Colonic mucosa (tissue), 4 donors: ENCODE measurements around the gene DCAF8L2. TPM values are rescaled to one million over a fixed set of nuclear protein-coding genes. Genes with fewer than 3 reads are reported as not detected.
"Not testable (repeated sequence)": the region's sequence is repeated elsewhere in the genome, so short reads cannot be mapped to it uniquely, and the experiment has no call there.

ENCODE experiments used
- DNase-seq: peaks from one replicate; pipeline ENCODE4 v3.0.0-alpha.2; 2020
- H3K27ac ChIP-seq: fragments of 200-600 bp; one replicate; pipeline ENCODE4 v1.8.0; 2021
- H3K27me3 ChIP-seq: fragments of 200-600 bp; one replicate; pipeline ENCODE4 v1.8.0; 2021
- H3K36me3 ChIP-seq: fragments of 200-600 bp; one replicate; pipeline ENCODE4 v1.8.0; 2021
- H3K4me1 ChIP-seq: fragments of 200-600 bp; one replicate; pipeline ENCODE4 v1.8.0; 2021; ENCODE audit warnings: mild to moderate bottlenecking
- H3K4me3 ChIP-seq: fragments of 200-600 bp; one replicate; pipeline ENCODE4 v1.8.0; 2021
- H3K9ac ChIP-seq, 2 donors: one replicate each; pipeline ENCODE4 v1.7.0; 2013; ENCODE audit warnings: control low read depth in 2 of 2, low read depth in 2 of 2, low read length in 2 of 2
- H3K9me3 ChIP-seq: fragments of 200-600 bp; one replicate; pipeline ENCODE4 v1.8.0; 2021
- CTCF ChIP-seq: fragments of 200-600 bp; IDR thresholded peaks from one replicate; pipeline ENCODE4 v1.8.0; 2022; ENCODE audit warnings: antibody characterized with exemption, mild to moderate bottlenecking
- intact Hi-C: fragments of 100-400 bp; cut with DNase I; formaldehyde crosslinking; loops from one replicate; pipeline ENCODE4 v1.14.1; 2022
- total RNA-seq, 2 donors: library from RNA; stranded (reverse); fragmentation: NEBNext Ultra II Directional in 1 of 2; extraction: Animal tissue kit (Norgen Biotek cat#: 25700) in 1 of 2; gene quantifications; one replicate each; pipeline ENCODE4 v1.2.1, GENCODE V29; 2021
- donor health status: healthy.
- donor health status: DM: no; HTN: no; CAD: no.
- donor health status: DM: no; HTN: no; CAD: no.

DCAF8L2 gene
- total RNA-seq, 2 donors from 2014 or later, result not detected

- no peak for DNase-seq
- TF ChIP-seq CTCF, result no peak
- no peak overlapping the region for H3K9ac ChIP-seq
- H3K4me1 ChIP-seq, result no peaks in the 10 kb centered on the region
- H3K4me3 ChIP-seq, result no peak overlapping the region
- no peak overlapping the region for H3K27ac ChIP-seq
- no peaks in the 10 kb centered on the region for H3K27me3 ChIP-seq
- H3K9me3 ChIP-seq, result no peaks in the 10 kb centered on the region
- H3K36me3 ChIP-seq, result no peaks in the 10 kb centered on the region
- intact Hi-C loops, result no loop called here
Measured at GRCh38 chrX:27675493-27675892, 85.3 kb downstream of the DCAF8L2 start.

- H3K27me3 ChIP-seq, result no peaks in the 10 kb centered on the region
- H3K4me1 ChIP-seq, result no peaks in the 10 kb centered on the region
- H3K27ac ChIP-seq, result no peak overlapping the region
- intact Hi-C loops, result no loop called here
- no peak overlapping the region for H3K4me3 ChIP-seq
- no peaks in the 10 kb centered on the region for H3K36me3 ChIP-seq
- H3K9me3 ChIP-seq, result no peaks in the 10 kb centered on the region
- no peak for DNase-seq
- no peak overlapping the region for H3K9ac ChIP-seq
- TF ChIP-seq CTCF, result no peak
Measured at GRCh38 chrX:27679281-27679680, 89.1 kb downstream of the DCAF8L2 start.

GRCh38 chrX:27680726-27681125, 90.6 kb downstream of the DCAF8L2 start:
- Histone ChIP-seq H3K9ac (no peak overlapping the region), H3K36me3 (no peaks in the 10 kb centered on the region), H3K4me3 (no peak overlapping the region), H3K27ac (no peak overlapping the region), H3K27me3 (no peaks in the 10 kb centered on the region), H3K4me1 (no peaks in the 10 kb centered on the region), H3K9me3 (no peaks in the 10 kb centered on the region)
- intact Hi-C loops, result no loop called here
- DNase-seq, result no peak
- TF ChIP-seq CTCF, result no peak

GRCh38 chrX:27683566-27684208, 93.5 kb downstream of the DCAF8L2 start:
- H3K4me3 ChIP-seq, H3K36me3 ChIP-seq, H3K27me3 ChIP-seq, H3K9me3 ChIP-seq, intact Hi-C loops, H3K9ac ChIP-seq, H3K4me1 ChIP-seq, H3K27ac ChIP-seq: not testable (repeated sequence)
- peak; percentile 26 for TF ChIP-seq CTCF
- peak; percentile 56 for DNase-seq

GRCh38 chrX:27694667-27695066, 104.5 kb downstream of the DCAF8L2 start:
- no peak for DNase-seq
- Histone ChIP-seq H3K4me1 (no peaks in the 10 kb centered on the region), H3K9me3 (no peaks in the 10 kb centered on the region), H3K4me3 (no peak overlapping the region), H3K27ac (no peak overlapping the region), H3K27me3 (no peaks in the 10 kb centered on the region), H3K9ac (no peak overlapping the region), H3K36me3 (no peaks in the 10 kb centered on the region)
- intact Hi-C loops, result no loop called here
- no peak for TF ChIP-seq CTCF
